Activated naive CD4-positive, alpha-beta T cell treated with anti-CD3 and anti-CD28 coated beads, Interleukin-2, amount 10 ng/mL, durations not matched to agents 7 days and 5 days (primary cell): ENCODE data around the gene S1PR1.
A peak's percentile ranks its signal among the peaks of the same experiment; 100 is the strongest.

Source experiments
- CTCF ChIA-PET: fragments of 350-600 bp; sonication (Branson Sonifier 250); formaldehyde crosslinking; loops from one replicate; lab custom pipeline; 2021; ENCODE audit warnings: antibody characterized with exemption; lab: Charles Lee
- DNase-seq: peaks from one replicate; pipeline ENCODE4 v3.0.0-alpha.2; 2020
- H3K27ac Mint-ChIP-seq: one replicate; pipeline ENCODE4 v1.8.0; 2021; ENCODE audit warnings: mild to moderate bottlenecking, moderate library complexity, mixed read lengths
- H3K27me3 Mint-ChIP-seq: one replicate; pipeline ENCODE4 v1.8.0; 2021; ENCODE audit warnings: mild to moderate bottlenecking, mixed read lengths
- H3K36me3 Mint-ChIP-seq: one replicate; pipeline ENCODE4 v1.8.0; 2021; ENCODE audit warnings: mixed read lengths
- H3K4me1 Mint-ChIP-seq: one replicate; pipeline ENCODE4 v1.8.0; 2021; ENCODE audit warnings: mixed read lengths
- H3K4me3 Mint-ChIP-seq: one replicate; pipeline ENCODE4 v1.8.0; 2021; ENCODE audit warnings: mild to moderate bottlenecking, moderate library complexity, mixed read lengths
- H3K9me3 Mint-ChIP-seq: one replicate; pipeline ENCODE4 v1.8.0; 2021; ENCODE audit warnings: mixed read lengths

S1PR1 gene

GRCh38 chr1:101262630-101263348 is 26.0 kb downstream of the S1PR1 start:
- H3K4me1 Mint-ChIP-seq = peaks cover 89% of the 10 kb centered on the region
- H3K9me3 Mint-ChIP-seq = peaks cover 4% of the 10 kb centered on the region
- H3K4me3 Mint-ChIP-seq = peak overlapping the region; percentile 57
- peaks cover 10% of the 10 kb centered on the region for H3K36me3 Mint-ChIP-seq
- CTCF ChIA-PET = interaction anchor here (1.1 to 1.8 kb wide), 2 partner anchors 25 to 125 kb away, joined by 4 to 5 read pairs; no protein-coding TSS in a partner anchor
- no peaks in the 10 kb centered on the region for H3K27me3 Mint-ChIP-seq
- H3K27ac Mint-ChIP-seq = peak overlapping the region; percentile 70
- DNase-seq = peak; percentile 45

- Mint-ChIP-seq H3K27me3 (no peaks in the 10 kb centered on the region), H3K9me3 (peaks cover 12% of the 10 kb centered on the region), H3K4me3 (peak overlapping the region; percentile 49), H3K36me3 (peaks cover 12% of the 10 kb centered on the region), H3K27ac (peak overlapping the region; percentile 93), H3K4me1 (peaks cover 80% of the 10 kb centered on the region)
- CTCF ChIA-PET = interaction anchor here (0.6 to 0.7 kb wide), 2 partner anchors 22 to 44 kb away, joined by 3 to 4 read pairs; no protein-coding TSS in a partner anchor
- DNase-seq = peak; percentile 46
These were observed 27.9 kb downstream of the S1PR1 start for GRCh38 chr1:101264697-101265096.

GRCh38 chr1:101265684-101266083 is 28.9 kb downstream of the S1PR1 start:
- no peak overlapping the region for H3K27ac Mint-ChIP-seq

GRCh38 chr1:101267082-101267481 is 30.3 kb downstream of the S1PR1 start:
- Mint-ChIP-seq H3K27ac (no peak overlapping the region), H3K4me3 (no peak overlapping the region), H3K9me3 (peaks cover 25% of the 10 kb centered on the region), H3K36me3 (peaks cover 25% of the 10 kb centered on the region), H3K4me1 (peaks cover 61% of the 10 kb centered on the region), H3K27me3 (no peaks in the 10 kb centered on the region)
- CTCF ChIA-PET = interaction anchor here (0.6 to 1.6 kb wide), 3 partner anchors 12 to 343 kb away, joined by 3 to 6 read pairs (median 4); no protein-coding TSS in a partner anchor
- no peak for DNase-seq

More at GRCh38 chr1:101265684-101266083, 28.9 kb downstream of the S1PR1 start:
- peaks cover 14% of the 10 kb centered on the region for H3K9me3 Mint-ChIP-seq
- DNase-seq = no peak
- no peaks in the 10 kb centered on the region for H3K27me3 Mint-ChIP-seq
- peaks cover 15% of the 10 kb centered on the region for H3K36me3 Mint-ChIP-seq
- H3K4me3 Mint-ChIP-seq = no peak overlapping the region
- CTCF ChIA-PET = no interaction called here
- H3K4me1 Mint-ChIP-seq = peaks cover 70% of the 10 kb centered on the region

- H3K4me3 Mint-ChIP-seq = no peak overlapping the region
- H3K9me3 Mint-ChIP-seq = peaks cover 25% of the 10 kb centered on the region
- H3K4me1 Mint-ChIP-seq = peaks cover 48% of the 10 kb centered on the region
- no peak overlapping the region for H3K27ac Mint-ChIP-seq
- CTCF ChIA-PET = interaction anchor here (0.7 kb wide), 1 partner anchor 133 kb away, joined by 3 read pairs; no protein-coding TSS in a partner anchor
- H3K36me3 Mint-ChIP-seq = peaks cover 36% of the 10 kb centered on the region
- no peaks in the 10 kb centered on the region for H3K27me3 Mint-ChIP-seq
- no peak for DNase-seq
These were observed 32.1 kb downstream of the S1PR1 start for GRCh38 chr1:101268893-101269292.

GRCh38 chr1:101275672-101276071 is 38.9 kb downstream of the S1PR1 start:
- H3K27me3 Mint-ChIP-seq = peaks cover 5% of the 10 kb centered on the region
- CTCF ChIA-PET = no interaction called here
- H3K36me3 Mint-ChIP-seq = peaks cover 27% of the 10 kb centered on the region
- no peak overlapping the region for H3K27ac Mint-ChIP-seq
- H3K4me1 Mint-ChIP-seq = peaks cover 52% of the 10 kb centered on the region
- no peak overlapping the region for H3K4me3 Mint-ChIP-seq
- H3K9me3 Mint-ChIP-seq = peaks cover 15% of the 10 kb centered on the region
- DNase-seq = no peak

GRCh38 chr1:101276818-101277217 is 40.0 kb downstream of the S1PR1 start:
- CTCF ChIA-PET = no interaction called here
- peaks cover 5% of the 10 kb centered on the region for H3K27me3 Mint-ChIP-seq

GRCh38 chr1:101278238-101278637 is 41.4 kb downstream of the S1PR1 start:
- Mint-ChIP-seq H3K27ac (peak overlapping the region; percentile 91), H3K4me3 (peak overlapping the region; percentile 53), H3K9me3 (peaks cover 4% of the 10 kb centered on the region), H3K4me1 (peaks cover 76% of the 10 kb centered on the region), H3K27me3 (peaks cover 5% of the 10 kb centered on the region), H3K36me3 (peaks cover 18% of the 10 kb centered on the region)
- no peak for DNase-seq
- CTCF ChIA-PET = interaction anchor here (1.0 to 3.0 kb wide), 7 partner anchors 10 to 142 kb away, joined by 3 to 7 read pairs (median 5); no protein-coding TSS in a partner anchor

More at GRCh38 chr1:101276818-101277217, 40.0 kb downstream of the S1PR1 start:
- H3K4me1 Mint-ChIP-seq = peaks cover 63% of the 10 kb centered on the region
- H3K27ac Mint-ChIP-seq = no peak overlapping the region
- no peak for DNase-seq
- peaks cover 6% of the 10 kb centered on the region for H3K9me3 Mint-ChIP-seq
- no peak overlapping the region for H3K4me3 Mint-ChIP-seq
- H3K36me3 Mint-ChIP-seq = peaks cover 25% of the 10 kb centered on the region

- H3K27ac Mint-ChIP-seq = peak overlapping the region; percentile 91
- peaks cover 4% of the 10 kb centered on the region for H3K9me3 Mint-ChIP-seq
- peak; percentile 42 for DNase-seq
- H3K36me3 Mint-ChIP-seq = peaks cover 12% of the 10 kb centered on the region
- CTCF ChIA-PET = interaction anchor here (0.8 to 3.0 kb wide), 9 partner anchors 10 to 143 kb away, joined by 3 to 7 read pairs (median 5); no protein-coding TSS in a partner anchor
- peaks cover 81% of the 10 kb centered on the region for H3K4me1 Mint-ChIP-seq
- peaks cover 5% of the 10 kb centered on the region for H3K27me3 Mint-ChIP-seq
- H3K4me3 Mint-ChIP-seq = peak overlapping the region; percentile 53
These were observed 42.0 kb downstream of the S1PR1 start for GRCh38 chr1:101278845-101279244.

GRCh38 chr1:101280049-101280592 is 43.3 kb downstream of the S1PR1 start:
- peaks cover 4% of the 10 kb centered on the region for H3K9me3 Mint-ChIP-seq
- H3K27ac Mint-ChIP-seq = peak overlapping the region; percentile 49
- H3K27me3 Mint-ChIP-seq = peaks cover 5% of the 10 kb centered on the region
- CTCF ChIA-PET = interaction anchor here (1.3 to 3.0 kb wide), 6 partner anchors 8 to 359 kb away, joined by 3 to 9 read pairs (median 5); no protein-coding TSS in a partner anchor
- H3K4me1 Mint-ChIP-seq = peaks cover 94% of the 10 kb centered on the region
- DNase-seq = no peak
- H3K36me3 Mint-ChIP-seq = peaks cover 10% of the 10 kb centered on the region
- H3K4me3 Mint-ChIP-seq = no peak overlapping the region

GRCh38 chr1:101280942-101281654 is 44.3 kb downstream of the S1PR1 start:
- Mint-ChIP-seq H3K4me3 (no peak overlapping the region), H3K36me3 (peaks cover 13% of the 10 kb centered on the region), H3K9me3 (no peaks in the 10 kb centered on the region), H3K4me1 (peaks cover 96% of the 10 kb centered on the region), H3K27me3 (peaks cover 5% of the 10 kb centered on the region), H3K27ac (no peak overlapping the region)
- DNase-seq = no peak
- CTCF ChIA-PET = interaction anchor here (1.2 to 3.0 kb wide), 6 partner anchors 7 to 360 kb away, joined by 3 to 12 read pairs (median 4); no protein-coding TSS in a partner anchor

GRCh38 chr1:101281751-101282150 is 44.9 kb downstream of the S1PR1 start:
- H3K27me3 Mint-ChIP-seq = peaks cover 5% of the 10 kb centered on the region
- no peak overlapping the region for H3K27ac Mint-ChIP-seq
- DNase-seq = no peak
- CTCF ChIA-PET = interaction anchor here (1.2 to 2.2 kb wide), 3 partner anchors 11 to 360 kb away, joined by 3 to 12 read pairs (median 3); no protein-coding TSS in a partner anchor
- H3K4me1 Mint-ChIP-seq = peaks cover 97% of the 10 kb centered on the region
- peaks cover 15% of the 10 kb centered on the region for H3K36me3 Mint-ChIP-seq
- no peaks in the 10 kb centered on the region for H3K9me3 Mint-ChIP-seq
- H3K4me3 Mint-ChIP-seq = no peak overlapping the region

- H3K27ac Mint-ChIP-seq = peak overlapping the region; percentile 93
- CTCF ChIA-PET = interaction anchor here (1.2 to 2.2 kb wide), 2 partner anchors 12 to 44 kb away, joined by 3 to 12 read pairs; no protein-coding TSS in a partner anchor
- H3K4me1 Mint-ChIP-seq = peaks cover 95% of the 10 kb centered on the region
- no peak for DNase-seq
- no peaks in the 10 kb centered on the region for H3K9me3 Mint-ChIP-seq
- peak overlapping the region; percentile 1 for H3K4me3 Mint-ChIP-seq
- H3K27me3 Mint-ChIP-seq = peaks cover 2% of the 10 kb centered on the region
- H3K36me3 Mint-ChIP-seq = peaks cover 15% of the 10 kb centered on the region
These were observed 45.7 kb downstream of the S1PR1 start for GRCh38 chr1:101282314-101283038.
